Measurements from ENCODE around the gene ANKRD2.
A peak's percentile ranks its signal among the peaks of the same experiment; 100 is the strongest.

The ANKRD2 gene

DNA sequence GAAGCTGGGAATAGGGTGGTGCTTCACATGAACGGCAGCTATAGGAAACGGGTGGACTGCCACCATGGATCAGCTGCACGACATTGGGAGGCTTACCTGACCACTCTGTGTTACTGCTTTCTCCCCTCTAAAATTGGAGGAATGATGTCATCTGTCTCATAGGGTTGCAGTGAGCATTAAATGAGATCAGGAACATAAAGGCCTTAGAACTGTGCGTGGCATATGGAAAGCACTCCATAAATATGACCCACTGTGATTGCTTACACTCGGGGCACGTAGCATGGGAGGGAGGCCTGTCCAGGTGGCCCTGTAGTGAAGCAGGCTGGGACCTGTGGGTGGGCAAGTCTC, 26.7 kb downstream of the ANKRD2 start:
- ChIA-PET POLR2A (ENCODE audit: low non-redundant PET) (no interaction called here), CTCF (no interaction called here)
- TF ChIP-seq, protein P1, sequence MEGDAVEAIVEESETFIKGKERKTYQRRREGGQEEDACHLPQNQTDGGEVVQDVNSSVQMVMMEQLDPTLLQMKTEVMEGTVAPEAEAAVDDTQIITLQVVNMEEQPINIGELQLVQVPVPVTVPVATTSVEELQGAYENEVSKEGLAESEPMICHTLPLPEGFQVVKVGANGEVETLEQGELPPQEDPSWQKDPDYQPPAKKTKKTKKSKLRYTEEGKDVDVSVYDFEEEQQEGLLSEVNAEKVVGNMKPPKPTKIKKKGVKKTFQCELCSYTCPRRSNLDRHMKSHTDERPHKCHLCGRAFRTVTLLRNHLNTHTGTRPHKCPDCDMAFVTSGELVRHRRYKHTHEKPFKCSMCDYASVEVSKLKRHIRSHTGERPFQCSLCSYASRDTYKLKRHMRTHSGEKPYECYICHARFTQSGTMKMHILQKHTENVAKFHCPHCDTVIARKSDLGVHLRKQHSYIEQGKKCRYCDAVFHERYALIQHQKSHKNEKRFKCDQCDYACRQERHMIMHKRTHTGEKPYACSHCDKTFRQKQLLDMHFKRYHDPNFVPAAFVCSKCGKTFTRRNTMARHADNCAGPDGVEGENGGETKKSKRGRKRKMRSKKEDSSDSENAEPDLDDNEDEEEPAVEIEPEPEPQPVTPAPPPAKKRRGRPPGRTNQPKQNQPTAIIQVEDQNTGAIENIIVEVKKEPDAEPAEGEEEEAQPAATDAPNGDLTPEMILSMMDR (conservative IDR thresholded peaks at IDR 0.05; ENCODE audit: low read depth), result no peak
- no peak for DNase-seq (ENCODE audit: low spot score)
- H3K27ac ChIP-seq, result peak overlapping the region; percentile 25; the same call in 1 of the 2 replicates

DNA sequence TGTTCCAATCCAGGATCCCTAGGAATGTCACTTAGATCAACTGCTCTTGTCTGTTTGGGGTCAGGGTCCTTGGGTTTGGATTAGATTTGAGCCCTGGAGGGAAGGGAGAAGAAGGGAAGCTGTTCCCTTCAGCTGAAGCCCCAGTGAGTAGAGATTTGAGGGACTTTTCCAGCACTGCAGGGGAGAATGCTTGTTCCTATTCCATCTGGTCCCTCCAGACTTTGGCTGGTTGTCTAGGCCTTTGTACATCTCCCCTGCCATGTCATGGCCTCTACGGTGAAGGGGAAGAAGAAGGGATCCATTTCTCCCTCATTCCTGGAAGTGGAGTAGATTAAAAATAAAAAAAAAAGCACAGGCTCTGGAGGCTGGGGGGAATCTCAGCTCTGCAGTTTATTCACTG, 28.0 kb downstream of the ANKRD2 start:
- POLR2A ChIA-PET (ENCODE audit: low non-redundant PET), result interaction anchor here (0.6 kb wide), 1 partner anchor 58 kb away, joined by 3 read pairs; no protein-coding TSS in a partner anchor
- DNase-seq (ENCODE audit: low spot score), result no peak
- CTCF ChIA-PET, result interaction anchor here (0.6 to 1.6 kb wide), 2 partner anchors 29 to 265 kb away, joined by 4 to 7 read pairs; no protein-coding TSS in a partner anchor
- TF ChIP-seq, protein P1 (conservative IDR thresholded peaks at IDR 0.05; ENCODE audit: low read depth), result no peak
- no peak overlapping the region for H3K27ac ChIP-seq

DNA sequence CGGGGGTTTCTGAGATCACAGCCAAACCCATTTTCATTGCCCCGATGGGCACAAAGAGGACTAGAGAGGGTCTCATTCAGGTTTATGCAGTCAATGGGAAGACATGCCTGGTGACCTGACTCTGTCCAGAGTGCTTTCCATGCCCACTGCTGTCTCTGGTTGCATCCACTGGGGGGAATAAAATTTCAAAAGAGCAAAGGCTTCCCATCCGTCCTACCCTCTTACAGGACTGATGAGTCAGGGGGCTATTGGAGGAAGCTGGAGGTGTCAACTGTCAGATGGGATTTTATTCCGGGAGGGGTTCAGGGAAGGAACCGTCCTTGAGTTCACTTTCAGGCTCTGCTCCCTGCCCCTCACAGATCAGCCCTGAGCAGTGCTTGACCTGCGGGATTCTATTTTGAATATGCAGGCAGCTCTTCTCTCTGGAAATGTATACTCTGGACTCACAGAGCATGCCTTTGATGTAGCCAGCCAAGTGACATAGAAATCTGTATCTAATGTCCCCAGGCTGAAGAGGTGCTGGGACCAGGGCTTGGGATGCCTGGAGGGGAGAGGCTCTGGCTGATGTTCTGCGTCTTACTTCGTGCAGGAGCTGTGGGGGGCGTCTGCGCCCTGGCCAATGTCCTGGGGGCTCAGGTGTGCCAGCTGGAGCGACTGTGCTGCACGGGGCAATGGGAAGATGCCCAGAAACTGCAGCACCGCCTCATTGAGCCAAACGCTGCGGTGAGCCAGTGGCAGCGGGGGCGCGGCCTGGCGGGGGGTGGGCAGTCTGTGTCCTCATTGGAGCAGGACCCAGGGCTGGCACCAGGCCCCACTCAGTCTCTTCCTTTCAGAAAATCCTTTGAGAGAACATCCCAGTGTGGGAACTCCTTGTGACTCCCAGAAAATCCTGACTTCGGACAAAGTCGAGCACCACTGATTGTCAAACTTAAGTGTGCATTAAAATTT, 29.0 kb downstream of the ANKRD2 start:
- ChIA-PET CTCF (interaction anchor here (1.6 kb wide), 1 partner anchor 30 kb away, joined by 4 read pairs; no protein-coding TSS in a partner anchor), POLR2A (ENCODE audit: low non-redundant PET) (no interaction called here)
- no peak for DNase-seq (ENCODE audit: low spot score)
- TF ChIP-seq, protein P1 (conservative IDR thresholded peaks at IDR 0.05; ENCODE audit: low read depth), result no peak
- no peak overlapping the region for H3K27ac ChIP-seq

DNA sequence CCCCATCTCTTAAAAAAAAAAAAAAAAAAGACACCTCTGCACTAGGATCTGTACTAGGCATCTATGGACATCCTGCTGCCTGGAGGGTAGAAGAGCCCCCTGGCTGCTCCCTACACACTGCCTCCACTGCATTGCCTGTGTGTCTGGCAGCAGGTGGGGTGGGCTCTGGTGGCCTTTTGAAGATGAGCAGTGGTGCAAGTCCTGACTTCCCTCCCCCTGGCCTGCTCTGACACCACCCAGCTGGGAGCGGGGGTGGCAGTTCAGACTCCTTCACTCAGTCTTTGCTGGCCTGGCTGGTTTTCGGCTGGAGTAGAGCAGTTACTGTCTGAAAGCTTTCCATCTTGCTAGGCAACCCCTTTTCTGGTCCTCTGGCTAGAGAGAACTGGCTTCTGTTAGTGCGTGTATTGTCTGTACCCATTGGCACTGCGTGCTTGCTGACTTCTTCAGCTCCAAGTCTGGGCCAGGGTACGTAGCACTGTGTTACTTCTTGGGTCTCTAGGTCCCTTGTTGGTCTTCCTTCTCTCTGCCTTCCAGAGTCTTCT, 34.6 kb downstream of the ANKRD2 start:
- TF ChIP-seq, protein P1 (conservative IDR thresholded peaks at IDR 0.05; ENCODE audit: low read depth), result no peak
- ChIA-PET CTCF (interaction anchor here (1.2 to 1.3 kb wide), 2 partner anchors 35 to 55 kb away, joined by 3 read pairs; no protein-coding TSS in a partner anchor), POLR2A (ENCODE audit: low non-redundant PET) (no interaction called here)
- DNase-seq (ENCODE audit: low spot score), result no peak
- H3K27ac ChIP-seq, result no peak overlapping the region

DNA sequence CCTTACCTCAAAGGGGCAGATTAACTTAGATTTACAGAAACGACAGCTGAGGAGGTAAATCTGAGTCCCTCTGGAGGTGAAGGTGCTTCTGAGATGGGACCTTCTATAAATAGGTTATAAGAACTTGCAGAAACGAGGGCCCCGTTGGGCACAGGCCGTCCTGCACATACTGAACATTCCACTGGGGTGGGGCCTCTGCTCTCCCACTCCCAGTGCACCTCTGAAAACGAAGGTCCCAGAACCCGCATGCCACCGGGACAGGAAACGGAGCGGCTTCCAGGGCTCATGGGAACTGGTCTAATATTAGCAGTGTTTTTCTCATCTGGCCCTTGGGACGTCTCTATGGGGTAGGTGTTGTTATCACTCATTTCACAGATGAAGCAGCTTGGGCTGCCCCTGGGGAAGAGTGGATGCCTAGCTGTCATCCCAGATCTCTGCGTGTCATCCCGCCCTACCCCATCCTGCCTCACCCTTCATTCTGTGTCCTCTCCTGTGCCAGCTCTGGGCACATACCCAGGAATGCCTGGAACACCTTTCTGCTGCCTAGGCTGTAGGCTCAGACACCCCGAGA, 36.5 kb downstream of the ANKRD2 start:
- POLR2A ChIA-PET (ENCODE audit: low non-redundant PET), result no interaction called here

DNA sequence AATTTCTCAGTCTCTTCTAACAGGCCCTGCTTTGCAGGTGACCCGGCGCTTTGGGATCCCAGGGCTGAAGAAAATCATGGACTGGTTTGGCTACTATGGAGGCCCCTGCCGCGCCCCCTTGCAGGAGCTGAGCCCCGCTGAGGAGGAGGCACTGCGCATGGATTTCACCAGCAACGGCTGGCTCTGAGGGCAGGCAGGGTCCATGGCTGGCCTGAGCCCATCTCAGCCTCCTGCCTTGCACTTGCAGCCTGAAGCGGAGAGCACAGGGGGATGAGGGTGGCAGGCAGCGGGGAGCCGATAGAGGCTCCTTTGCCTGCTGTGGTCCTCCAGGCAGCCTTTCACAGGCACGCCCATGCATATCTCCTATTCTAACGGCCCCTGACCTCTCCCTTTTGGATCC, 38.9 kb downstream of the ANKRD2 start:
- ChIA-PET CTCF (interaction anchor here (0.6 to 2.1 kb wide), 9 partner anchors 12 to 152 kb away, joined by 3 to 35 read pairs (median 6); partner anchors contain the start of gene ANKRD2), POLR2A (ENCODE audit: low non-redundant PET) (no interaction called here)
- H3K27ac ChIP-seq, result peak overlapping the region; percentile 48
- no peak for DNase-seq (ENCODE audit: low spot score)
- TF ChIP-seq, protein P1 (conservative IDR thresholded peaks at IDR 0.05; ENCODE audit: low read depth), result no peak

More for the DNA sequence above, 36.5 kb downstream of the ANKRD2 start:
- peak overlapping the region; percentile 74 for H3K27ac ChIP-seq
- CTCF ChIA-PET, result interaction anchor here (0.6 to 1.1 kb wide), 3 partner anchors 36 to 68 kb away, joined by 3 to 7 read pairs (median 6); partner anchors contain the start of gene ANKRD2
- TF ChIP-seq, protein P1 (conservative IDR thresholded peaks at IDR 0.05; ENCODE audit: low read depth), result no peak
- DNase-seq (ENCODE audit: low spot score), result peak; percentile 34
